Panc1 (cell line): ENCODE results near the gene FAR1. TPM values are rescaled to one million over a fixed set of nuclear protein-coding genes. Genes with fewer than 3 reads are reported as not detected.

Experiments used
- ATAC-seq: fragments of 200-7000 bp; cut with Tn5 transposase; 2 replicates; pipeline ENCODE4 v1.9.1; 2020; ENCODE audit warnings: mild to moderate bottlenecking, moderate library complexity
- BruUV-seq: library from RNA; stranded (reverse); fragments of 400-500 nt; replicated peaks from 2 replicates; lab custom pipeline; 2021; lab: Mats Ljungman, UMichigan
- CTCF ChIA-PET: fragments of 300-600 bp; sonication (Branson Sonifier 250); formaldehyde crosslinking; loops from one replicate; lab custom pipeline; 2022; ENCODE audit warnings: antibody characterized with exemption; lab: Charles Lee
- POLR2A ChIA-PET: fragments of 300-600 bp; sonication (Branson Sonifier 250); formaldehyde crosslinking; loops from one replicate; lab custom pipeline; 2022; ENCODE audit warnings: antibody characterized with exemption; lab: Charles Lee
- DNase-seq: peaks from one replicate; pipeline ENCODE4 v3.0.0-alpha.2; 2010; ENCODE audit warnings: low read depth, low spot score
- H3K27ac ChIP-seq: 2 replicates; pipeline ENCODE4 v1.5.1; 2011; ENCODE audit warnings: mild to moderate bottlenecking, low read length, inconsistent platforms
- H3K27me3 ChIP-seq: fragments of 200-500 bp; sonication (Bioruptor generic); 2 replicates; pipeline ENCODE4 v1.6.0; 2014; ENCODE audit warnings: low read length, inconsistent platforms; ENCODE audit not compliant: control insufficient read depth, insufficient read depth
- H3K36me3 ChIP-seq: fragments of 200-500 bp; sonication (Bioruptor generic); 2 replicates; pipeline ENCODE4 v1.5.1; 2014; ENCODE audit warnings: inconsistent platforms, mild to moderate bottlenecking, low read length, moderate library complexity; ENCODE audit not compliant: control insufficient read depth, insufficient read depth
- H3K4me1 ChIP-seq: 2 replicates; pipeline ENCODE4 v1.5.1; 2011; ENCODE audit warnings: inconsistent platforms, mild to moderate bottlenecking, low read length, moderate library complexity; ENCODE audit not compliant: control insufficient read depth, insufficient read depth
- H3K4me3 ChIP-seq, 2 experiments: 2 replicates each; pipeline ENCODE4 v1.5.1; 2011 to 2012; ENCODE audit warnings: low read depth in 2 of 2, low read length in 2 of 2, mild to moderate bottlenecking in 2 of 2, inconsistent platforms in 1 of 2, moderate library complexity in 1 of 2
- H3K9me3 ChIP-seq: fragments of 200-500 bp; sonication (Bioruptor generic); 2 replicates; pipeline ENCODE4 v1.5.1; 2014; ENCODE audit warnings: low read depth, mild to moderate bottlenecking, inconsistent platforms, low read length, moderate library complexity; ENCODE audit not compliant: control insufficient read depth, insufficient read depth
- POLR2AphosphoS5 ChIP-seq: IDR thresholded peaks from 2 replicates; pipeline ENCODE4 v1.6.1; 2012; ENCODE audit warnings: mild to moderate bottlenecking, low read depth, low read length, moderate library complexity
- SIN3A ChIP-seq: IDR thresholded peaks from 2 replicates; pipeline ENCODE4 v1.6.1; 2012; ENCODE audit warnings: low read depth, mild to moderate bottlenecking, low read length, moderate library complexity, borderline replicate concordance; ENCODE audit not compliant: insufficient read depth
- TCF7L2 ChIP-seq: IDR thresholded peaks from 2 replicates; pipeline ENCODE4 v1.6.1; 2011; ENCODE audit warnings: mild to moderate bottlenecking, low read depth, low read length, inconsistent platforms
- in situ Hi-C: cut with HindIII; loops from 2 replicates; pipeline ENCODE4 v1.10.0; 2016; ENCODE audit warnings: low sequenced_read_pairs, low pct_unique_long_range_greater_than_20kb
- intact Hi-C: fragments of 100-400 bp; cut with micrococcal nuclease; formaldehyde crosslinking; loops from one replicate; pipeline ENCODE4 v1.10.0; 2022; ENCODE audit not compliant: unreplicated experiment
- total RNA-seq: library from RNA; stranded (reverse); gene quantifications from one replicate; pipeline ENCODE4 v1.2.1, GENCODE V29; 2021; ENCODE audit not compliant: unreplicated experiment
- TF ChIP-seq, protein P1 (sequence below): fragments of 450-650 bp; IDR thresholded peaks from 2 replicates; pipeline ENCODE4 v1.5.1; 2017; ENCODE audit warnings: mild to moderate bottlenecking
- TF ChIP-seq, protein P2 (sequence below), 2 experiments: IDR thresholded peaks; 2 replicates each; pipeline ENCODE4 v1.6.1; 2011 to 2012; ENCODE audit warnings: low read depth in 2 of 2, control low read depth in 1 of 2, low read length in 1 of 2, mild to moderate bottlenecking in 1 of 2, moderate library complexity in 1 of 2; ENCODE audit not compliant: insufficient read depth in 1 of 2

FAR1 gene
- total RNA-seq, 1 experiment from 2014 or later = 60.4 TPM

DNA sequence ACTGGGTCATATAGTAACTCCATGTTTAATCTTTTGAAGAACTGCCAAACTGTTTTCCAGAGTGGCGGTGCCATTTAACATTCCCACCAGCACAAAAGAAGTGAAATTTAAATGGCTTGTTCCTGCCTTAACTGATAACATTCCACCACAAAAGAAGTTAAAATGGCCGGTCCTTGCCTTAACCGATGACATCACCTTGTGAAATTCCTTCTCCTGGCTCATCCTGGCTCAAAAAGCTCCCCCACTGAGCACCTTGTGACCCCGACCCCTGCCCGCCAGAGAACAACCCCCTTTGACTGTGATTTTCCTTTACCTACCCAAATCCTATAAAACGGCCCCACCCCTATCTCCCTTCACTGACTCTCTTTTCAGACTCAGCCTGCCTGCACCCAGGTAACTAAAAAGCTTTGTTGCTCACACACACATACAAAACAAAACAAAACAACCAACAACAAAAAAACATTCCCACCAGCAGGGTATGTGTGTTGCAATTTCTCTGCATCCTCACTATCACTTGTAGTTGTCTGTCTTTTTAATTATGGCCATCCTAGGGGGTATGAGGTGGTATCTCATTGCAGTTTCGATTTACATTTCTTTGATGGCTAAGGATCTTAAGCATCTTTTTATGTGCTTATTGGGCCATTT is 109.0 kb downstream of the FAR1 start:
- H3K4me3 ChIP-seq = no peak overlapping the region
- POLR2A ChIA-PET = no interaction called here
- intact Hi-C loops (loop anchor here (10.0 kb wide), 1 partner anchor 177 kb away; no protein-coding TSS in a partner anchor), in situ Hi-C loops (no loop called here)
- peaks cover 7% of the 10 kb centered on the region for H3K27me3 ChIP-seq
- CTCF ChIA-PET = no interaction called here
- no peak for ATAC-seq
- H3K27ac ChIP-seq = no peak overlapping the region
- no peaks in the 10 kb centered on the region for H3K9me3 ChIP-seq
- DNase-seq = no peak
- no peaks in the 10 kb centered on the region for H3K36me3 ChIP-seq
- no peak for TF ChIP-seq SIN3A
- no peak for TF ChIP-seq TCF7L2
- no peak for TF ChIP-seq POLR2AphosphoS5
- TF ChIP-seq, protein P1, sequence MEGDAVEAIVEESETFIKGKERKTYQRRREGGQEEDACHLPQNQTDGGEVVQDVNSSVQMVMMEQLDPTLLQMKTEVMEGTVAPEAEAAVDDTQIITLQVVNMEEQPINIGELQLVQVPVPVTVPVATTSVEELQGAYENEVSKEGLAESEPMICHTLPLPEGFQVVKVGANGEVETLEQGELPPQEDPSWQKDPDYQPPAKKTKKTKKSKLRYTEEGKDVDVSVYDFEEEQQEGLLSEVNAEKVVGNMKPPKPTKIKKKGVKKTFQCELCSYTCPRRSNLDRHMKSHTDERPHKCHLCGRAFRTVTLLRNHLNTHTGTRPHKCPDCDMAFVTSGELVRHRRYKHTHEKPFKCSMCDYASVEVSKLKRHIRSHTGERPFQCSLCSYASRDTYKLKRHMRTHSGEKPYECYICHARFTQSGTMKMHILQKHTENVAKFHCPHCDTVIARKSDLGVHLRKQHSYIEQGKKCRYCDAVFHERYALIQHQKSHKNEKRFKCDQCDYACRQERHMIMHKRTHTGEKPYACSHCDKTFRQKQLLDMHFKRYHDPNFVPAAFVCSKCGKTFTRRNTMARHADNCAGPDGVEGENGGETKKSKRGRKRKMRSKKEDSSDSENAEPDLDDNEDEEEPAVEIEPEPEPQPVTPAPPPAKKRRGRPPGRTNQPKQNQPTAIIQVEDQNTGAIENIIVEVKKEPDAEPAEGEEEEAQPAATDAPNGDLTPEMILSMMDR = no peak
- TF ChIP-seq, protein P2, sequence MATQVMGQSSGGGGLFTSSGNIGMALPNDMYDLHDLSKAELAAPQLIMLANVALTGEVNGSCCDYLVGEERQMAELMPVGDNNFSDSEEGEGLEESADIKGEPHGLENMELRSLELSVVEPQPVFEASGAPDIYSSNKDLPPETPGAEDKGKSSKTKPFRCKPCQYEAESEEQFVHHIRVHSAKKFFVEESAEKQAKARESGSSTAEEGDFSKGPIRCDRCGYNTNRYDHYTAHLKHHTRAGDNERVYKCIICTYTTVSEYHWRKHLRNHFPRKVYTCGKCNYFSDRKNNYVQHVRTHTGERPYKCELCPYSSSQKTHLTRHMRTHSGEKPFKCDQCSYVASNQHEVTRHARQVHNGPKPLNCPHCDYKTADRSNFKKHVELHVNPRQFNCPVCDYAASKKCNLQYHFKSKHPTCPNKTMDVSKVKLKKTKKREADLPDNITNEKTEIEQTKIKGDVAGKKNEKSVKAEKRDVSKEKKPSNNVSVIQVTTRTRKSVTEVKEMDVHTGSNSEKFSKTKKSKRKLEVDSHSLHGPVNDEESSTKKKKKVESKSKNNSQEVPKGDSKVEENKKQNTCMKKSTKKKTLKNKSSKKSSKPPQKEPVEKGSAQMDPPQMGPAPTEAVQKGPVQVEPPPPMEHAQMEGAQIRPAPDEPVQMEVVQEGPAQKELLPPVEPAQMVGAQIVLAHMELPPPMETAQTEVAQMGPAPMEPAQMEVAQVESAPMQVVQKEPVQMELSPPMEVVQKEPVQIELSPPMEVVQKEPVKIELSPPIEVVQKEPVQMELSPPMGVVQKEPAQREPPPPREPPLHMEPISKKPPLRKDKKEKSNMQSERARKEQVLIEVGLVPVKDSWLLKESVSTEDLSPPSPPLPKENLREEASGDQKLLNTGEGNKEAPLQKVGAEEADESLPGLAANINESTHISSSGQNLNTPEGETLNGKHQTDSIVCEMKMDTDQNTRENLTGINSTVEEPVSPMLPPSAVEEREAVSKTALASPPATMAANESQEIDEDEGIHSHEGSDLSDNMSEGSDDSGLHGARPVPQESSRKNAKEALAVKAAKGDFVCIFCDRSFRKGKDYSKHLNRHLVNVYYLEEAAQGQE (IDR thresholded peaks at IDR 0.05; ENCODE audit: insufficient read depth in 1 of 2, low read depth in 2 of 2, low read length in 1 of 2) = no peak
- H3K4me1 ChIP-seq = no peaks in the 10 kb centered on the region
- BruUV-seq = no TSS peak

DNA sequence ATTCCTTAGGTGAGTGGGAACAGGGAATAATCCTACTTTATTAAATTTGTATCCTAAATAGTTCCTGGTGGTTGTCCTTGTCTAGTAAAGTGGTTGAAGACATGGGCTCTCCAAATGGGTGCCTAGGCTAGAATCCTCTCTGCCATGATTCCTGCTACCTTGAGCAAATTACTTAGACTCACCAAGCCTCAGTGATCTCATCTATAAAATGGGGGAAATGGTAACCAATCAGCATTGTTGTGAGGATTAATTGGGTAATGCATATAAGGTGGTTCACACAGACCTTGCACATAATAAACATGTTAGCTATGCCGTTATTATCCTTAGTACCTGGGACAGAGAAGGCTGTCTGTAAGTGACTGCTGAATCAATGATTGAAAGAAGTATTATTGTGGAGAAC is 109.9 kb downstream of the FAR1 start:
- Histone ChIP-seq H3K9me3 (no peaks in the 10 kb centered on the region), H3K36me3 (no peaks in the 10 kb centered on the region), H3K27ac (no peak overlapping the region), H3K27me3 (peaks cover 9% of the 10 kb centered on the region), H3K4me3 (no peak overlapping the region), H3K4me1 (no peaks in the 10 kb centered on the region)
- in situ Hi-C loops = no loop called here
- DNase-seq (no peak), ATAC-seq (no peak)
- POLR2A ChIA-PET = no interaction called here
- intact Hi-C loops = loop anchor here (10.0 kb wide), 1 partner anchor 176 kb away; no protein-coding TSS in a partner anchor
- TF ChIP-seq SIN3A (no peak), TCF7L2 (no peak), POLR2AphosphoS5 (no peak)
- TF ChIP-seq, protein P2 (IDR thresholded peaks at IDR 0.05; ENCODE audit: insufficient read depth in 1 of 2, low read depth in 2 of 2, low read length in 1 of 2) = no peak
- TF ChIP-seq, protein P1 = no peak
- CTCF ChIA-PET = no interaction called here
- BruUV-seq = no TSS peak
